Measurements from ENCODE around the gene SUSD4.

The SUSD4 gene

DNA sequence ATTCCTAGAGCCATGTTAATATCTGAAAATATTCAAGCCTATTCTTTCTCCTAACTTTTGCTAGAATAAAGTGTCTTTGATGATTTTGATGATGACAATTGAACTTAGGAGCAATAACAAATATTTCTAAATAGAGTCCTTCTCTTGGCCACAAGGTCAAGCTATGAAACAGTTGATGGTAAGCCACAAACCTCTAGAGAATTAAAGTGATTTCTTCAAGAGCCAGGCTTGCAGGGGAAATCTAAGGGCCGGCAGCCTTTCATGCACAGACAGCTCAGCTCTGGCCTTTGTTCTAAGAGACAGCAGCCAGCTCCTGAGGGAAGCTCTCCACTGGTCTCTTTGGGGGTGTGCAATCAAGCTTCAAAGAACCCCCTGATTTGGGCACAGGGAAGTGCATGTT, 59.0 kb downstream of the SUSD4 start:
- no peak overlapping the region for H3K4me3 ChIP-seq (replicated peaks; ENCODE audit: low read depth, low read length)
- DNase-seq (ENCODE audit: low read depth): no peak
- TF ChIP-seq, protein P1, sequence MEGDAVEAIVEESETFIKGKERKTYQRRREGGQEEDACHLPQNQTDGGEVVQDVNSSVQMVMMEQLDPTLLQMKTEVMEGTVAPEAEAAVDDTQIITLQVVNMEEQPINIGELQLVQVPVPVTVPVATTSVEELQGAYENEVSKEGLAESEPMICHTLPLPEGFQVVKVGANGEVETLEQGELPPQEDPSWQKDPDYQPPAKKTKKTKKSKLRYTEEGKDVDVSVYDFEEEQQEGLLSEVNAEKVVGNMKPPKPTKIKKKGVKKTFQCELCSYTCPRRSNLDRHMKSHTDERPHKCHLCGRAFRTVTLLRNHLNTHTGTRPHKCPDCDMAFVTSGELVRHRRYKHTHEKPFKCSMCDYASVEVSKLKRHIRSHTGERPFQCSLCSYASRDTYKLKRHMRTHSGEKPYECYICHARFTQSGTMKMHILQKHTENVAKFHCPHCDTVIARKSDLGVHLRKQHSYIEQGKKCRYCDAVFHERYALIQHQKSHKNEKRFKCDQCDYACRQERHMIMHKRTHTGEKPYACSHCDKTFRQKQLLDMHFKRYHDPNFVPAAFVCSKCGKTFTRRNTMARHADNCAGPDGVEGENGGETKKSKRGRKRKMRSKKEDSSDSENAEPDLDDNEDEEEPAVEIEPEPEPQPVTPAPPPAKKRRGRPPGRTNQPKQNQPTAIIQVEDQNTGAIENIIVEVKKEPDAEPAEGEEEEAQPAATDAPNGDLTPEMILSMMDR (IDR thresholded peaks at IDR 0.05; ENCODE audit: low read length, missing control alignments): no peak

DNA sequence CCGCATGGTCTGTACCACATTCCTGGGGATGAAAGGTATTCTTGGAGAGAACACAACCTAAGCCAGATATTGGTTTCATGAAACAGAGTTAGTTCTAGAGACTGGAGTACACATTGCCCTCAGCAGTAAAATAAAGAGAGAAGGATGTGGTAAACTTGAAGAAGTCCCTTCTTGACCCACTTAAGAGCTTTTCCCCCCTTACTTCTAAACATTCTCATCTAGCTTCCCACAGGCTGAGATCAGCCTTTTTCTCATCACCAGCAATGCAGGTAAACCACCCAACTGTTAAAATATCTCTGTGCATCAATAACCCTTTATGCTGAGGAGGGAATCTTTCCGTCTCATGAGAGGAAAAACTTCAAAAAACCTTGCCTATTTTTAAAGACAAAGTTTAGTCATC, 62.6 kb downstream of the SUSD4 start:
- no peak for DNase-seq (ENCODE audit: low read depth)

DNA sequence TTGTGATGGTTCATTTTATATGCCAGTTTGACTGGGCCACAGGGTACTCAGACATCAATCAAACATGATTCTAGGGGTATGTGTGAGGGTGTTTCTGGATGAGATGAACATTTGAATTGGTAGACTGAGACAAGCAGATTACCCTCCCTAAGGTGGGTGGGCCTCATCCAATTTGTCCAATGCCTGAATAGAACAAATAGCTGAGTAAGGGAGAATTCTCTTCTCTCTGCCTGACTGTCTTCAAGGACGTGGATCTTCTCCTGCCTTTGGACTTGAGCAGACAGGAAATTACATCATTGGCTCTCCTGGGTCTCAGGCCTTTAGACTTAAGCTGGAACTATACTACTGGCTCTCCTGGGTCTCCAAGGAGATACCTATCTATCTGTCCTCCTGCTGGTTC, 64.4 kb downstream of the SUSD4 start:
- no peak overlapping the region for H3K4me3 ChIP-seq (replicated peaks; ENCODE audit: low read depth, low read length)
- DNase-seq (ENCODE audit: low read depth): no peak
- TF ChIP-seq, protein P1 (IDR thresholded peaks at IDR 0.05; ENCODE audit: low read length, missing control alignments): no peak

More for the DNA sequence above, 62.6 kb downstream of the SUSD4 start:
- no peak overlapping the region for H3K4me3 ChIP-seq (replicated peaks; ENCODE audit: low read depth, low read length)
- TF ChIP-seq, protein P1 (IDR thresholded peaks at IDR 0.05; ENCODE audit: low read length, missing control alignments): no peak

DNA sequence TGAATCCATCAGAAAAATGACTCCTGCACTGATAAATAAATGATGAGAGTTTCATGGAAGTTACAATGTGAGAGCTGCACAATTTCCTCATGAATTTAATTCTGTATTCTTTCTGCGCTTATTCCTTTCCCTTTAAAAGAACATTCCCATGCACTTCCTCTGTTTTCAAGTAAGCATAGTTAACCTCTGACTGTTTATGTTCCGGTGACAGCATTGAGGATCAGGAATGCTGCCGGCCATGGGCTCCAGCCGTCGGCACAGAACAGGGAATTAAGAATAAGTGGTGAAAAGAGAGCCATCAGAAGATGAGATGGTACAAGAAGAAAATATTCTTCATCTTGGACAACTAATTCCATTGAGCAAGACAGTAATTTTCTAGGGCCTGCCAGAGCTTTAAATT, 65.3 kb downstream of the SUSD4 start:
- DNase-seq (ENCODE audit: low read depth): peak; percentile 10
- H3K4me3 ChIP-seq (replicated peaks; ENCODE audit: low read depth, low read length): no peak overlapping the region
- TF ChIP-seq, protein P1 (IDR thresholded peaks at IDR 0.05; ENCODE audit: low read length, missing control alignments): no peak

DNA sequence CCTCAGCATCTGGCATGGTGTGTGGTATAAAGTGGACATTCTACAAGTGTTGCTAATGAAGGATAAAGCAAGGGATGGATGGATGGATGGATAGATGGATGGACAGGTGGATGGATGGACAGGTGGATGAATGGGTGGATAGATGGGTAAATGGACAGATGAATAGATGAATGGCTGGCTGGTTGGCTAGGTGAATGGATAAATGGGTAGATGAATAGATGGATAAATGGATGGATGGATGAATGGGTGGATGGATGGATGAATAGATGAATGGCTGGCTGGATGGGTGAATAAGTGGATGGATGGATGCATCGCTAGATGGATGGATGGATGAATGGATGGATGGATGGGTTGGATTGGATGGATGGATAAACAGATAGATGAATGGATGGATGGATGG, 66.2 kb downstream of the SUSD4 start:
- no peak overlapping the region for H3K4me3 ChIP-seq (replicated peaks; ENCODE audit: low read depth, low read length)
- TF ChIP-seq, protein P1 (IDR thresholded peaks at IDR 0.05; ENCODE audit: low read length, missing control alignments): no peak
- DNase-seq (ENCODE audit: low read depth): no peak

DNA sequence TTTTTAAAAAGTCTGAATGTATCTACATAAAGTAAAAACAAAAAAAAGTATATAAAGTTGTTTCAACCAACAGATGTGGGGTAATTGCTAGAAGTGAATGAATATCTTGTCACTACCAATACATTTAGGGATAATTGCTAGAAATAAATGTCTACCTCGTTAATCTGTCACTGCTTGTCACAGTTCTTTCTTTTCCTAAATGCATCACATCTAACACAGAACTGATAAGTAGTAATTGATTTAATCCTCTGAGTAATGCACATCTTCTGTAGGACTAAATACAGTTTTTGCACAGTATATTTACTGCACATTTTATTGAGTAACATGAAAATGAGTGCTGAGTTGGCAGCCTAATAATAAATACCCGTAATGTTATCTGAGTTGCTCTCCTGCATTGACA, 72.2 kb downstream of the SUSD4 start:
- no peak for DNase-seq (ENCODE audit: low read depth)
- TF ChIP-seq, protein P1 (IDR thresholded peaks at IDR 0.05; ENCODE audit: low read length, missing control alignments): no peak
- H3K4me3 ChIP-seq (replicated peaks; ENCODE audit: low read depth, low read length): no peak overlapping the region

DNA sequence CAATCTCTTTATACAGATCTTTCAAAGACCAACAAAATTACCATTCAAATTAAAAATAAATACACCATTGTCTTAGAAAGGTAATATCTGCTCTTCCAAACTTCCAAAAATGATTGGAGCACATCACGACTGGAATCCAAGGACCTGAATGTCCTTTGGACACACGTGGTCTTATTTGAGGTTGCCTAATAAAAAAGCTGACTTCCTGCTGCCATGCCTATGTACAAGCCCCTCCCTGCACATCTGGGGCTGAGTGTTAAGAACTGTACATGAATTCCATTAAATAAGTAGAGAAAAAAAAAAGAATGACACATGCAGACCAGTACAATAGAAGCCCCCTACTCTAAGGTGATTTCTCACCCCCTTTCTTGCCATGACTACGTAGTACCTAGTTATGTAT, 73.6 kb downstream of the SUSD4 start:
- DNase-seq (ENCODE audit: low read depth): no peak
- H3K4me3 ChIP-seq (replicated peaks; ENCODE audit: low read depth, low read length): no peak overlapping the region
- TF ChIP-seq, protein P1 (IDR thresholded peaks at IDR 0.05; ENCODE audit: low read length, missing control alignments): no peak

Measured in fibroblast of pulmonary artery (primary cell).